Common myeloid progenitor, CD34-positive (primary cell): ENCODE measurements around the gene TMEM43.
A peak's percentile ranks its signal among the peaks of the same experiment; 100 is the strongest.

ENCODE experiments used
- CTCF ChIA-PET: fragments of 350-600 bp; sonication (Branson Sonifier 250); formaldehyde crosslinking; loops from one replicate; lab custom pipeline; 2021; ENCODE audit warnings: antibody characterized with exemption; lab: Charles Lee
- POLR2A ChIA-PET: fragments of 350-600 bp; sonication (Branson Sonifier 250); formaldehyde crosslinking; loops from one replicate; lab custom pipeline; 2021; ENCODE audit warnings: antibody characterized with exemption; lab: Charles Lee
- DNase-seq, 3 donors: peaks; one replicate each; pipeline versions ENCODE4 v3.0.0 to v3.0.0-alpha.2; 2013
- H3K27ac ChIP-seq, 2 experiments: 1 replicate in 1 of 2; 2 replicates in 1 of 2; pipeline ENCODE4 v1.7.0; 2013; ENCODE audit warnings: inconsistent platforms in 2 of 2, low read length in 2 of 2, mild to moderate bottlenecking in 2 of 2, low read depth in 1 of 2, moderate library complexity in 1 of 2; ENCODE audit not compliant: severe bottlenecking in 2 of 2, insufficient read depth in 1 of 2, poor library complexity in 1 of 2
- H3K27me3 ChIP-seq, 5 experiments: replicated peaks in 2 of 5; 1 replicate in 3 of 5; 2 replicates in 2 of 5; pipeline versions ENCODE4 v1.6.1 to v1.7.0; 2013; ENCODE audit warnings: low read length in 4 of 5, mild to moderate bottlenecking in 2 of 5, moderate library complexity in 2 of 5, inconsistent platforms in 1 of 5; ENCODE audit not compliant: insufficient read depth in 5 of 5, control insufficient read depth in 4 of 5
- H3K36me3 ChIP-seq, 4 experiments: 1 replicate in 2 of 4; 2 replicates in 2 of 4; pipeline versions ENCODE4 v1.6.1 to v1.7.0; 2013; ENCODE audit warnings: low read length in 3 of 4, control low read depth in 1 of 4, mild to moderate bottlenecking in 1 of 4; ENCODE audit not compliant: control insufficient read depth in 4 of 4, insufficient read depth in 4 of 4
- H3K4me1 ChIP-seq, 4 experiments: 1 replicate in 3 of 4; 2 replicates in 1 of 4; pipeline versions ENCODE4 v1.6.1 to v1.7.1; 2013; ENCODE audit warnings: low read length in 3 of 4, mild to moderate bottlenecking in 3 of 4, control low read depth in 1 of 4, inconsistent platforms in 1 of 4, moderate library complexity in 1 of 4; ENCODE audit not compliant: control insufficient read depth in 4 of 4, insufficient read depth in 4 of 4; ENCODE audit errors: control extremely low read depth in 1 of 4
- H3K4me3 ChIP-seq, 7 experiments: 1 replicate in 4 of 7; 2 replicates in 3 of 7; pipeline versions ENCODE4 v1.5.1 to v1.7.0; 2013; ENCODE audit warnings: mild to moderate bottlenecking in 7 of 7, low read length in 6 of 7, moderate library complexity in 6 of 7, inconsistent platforms in 2 of 7, low read depth in 2 of 7, control low read depth in 1 of 7; ENCODE audit not compliant: insufficient read depth in 4 of 7, control insufficient read depth in 1 of 7; ENCODE audit errors: extremely low read depth in 1 of 7
- H3K9me3 ChIP-seq, 5 experiments: 1 replicate in 4 of 5; 2 replicates in 1 of 5; pipeline versions ENCODE4 v1.6.1 to v1.7.1; 2013; ENCODE audit warnings: low read length in 4 of 5, mild to moderate bottlenecking in 2 of 5, inconsistent platforms in 1 of 5, low read depth in 1 of 5, moderate library complexity in 1 of 5; ENCODE audit not compliant: control insufficient read depth in 4 of 5, insufficient read depth in 2 of 5; ENCODE audit errors: control extremely low read depth in 1 of 5
- WGBS: methylation state at CpG from one replicate; pipeline ENCODE4 v1.1.5; 2013; ENCODE audit not compliant: insufficient coverage; 5-methylcytosine and 5-hydroxymethylcytosine counted together

Gene TMEM43

DNA sequence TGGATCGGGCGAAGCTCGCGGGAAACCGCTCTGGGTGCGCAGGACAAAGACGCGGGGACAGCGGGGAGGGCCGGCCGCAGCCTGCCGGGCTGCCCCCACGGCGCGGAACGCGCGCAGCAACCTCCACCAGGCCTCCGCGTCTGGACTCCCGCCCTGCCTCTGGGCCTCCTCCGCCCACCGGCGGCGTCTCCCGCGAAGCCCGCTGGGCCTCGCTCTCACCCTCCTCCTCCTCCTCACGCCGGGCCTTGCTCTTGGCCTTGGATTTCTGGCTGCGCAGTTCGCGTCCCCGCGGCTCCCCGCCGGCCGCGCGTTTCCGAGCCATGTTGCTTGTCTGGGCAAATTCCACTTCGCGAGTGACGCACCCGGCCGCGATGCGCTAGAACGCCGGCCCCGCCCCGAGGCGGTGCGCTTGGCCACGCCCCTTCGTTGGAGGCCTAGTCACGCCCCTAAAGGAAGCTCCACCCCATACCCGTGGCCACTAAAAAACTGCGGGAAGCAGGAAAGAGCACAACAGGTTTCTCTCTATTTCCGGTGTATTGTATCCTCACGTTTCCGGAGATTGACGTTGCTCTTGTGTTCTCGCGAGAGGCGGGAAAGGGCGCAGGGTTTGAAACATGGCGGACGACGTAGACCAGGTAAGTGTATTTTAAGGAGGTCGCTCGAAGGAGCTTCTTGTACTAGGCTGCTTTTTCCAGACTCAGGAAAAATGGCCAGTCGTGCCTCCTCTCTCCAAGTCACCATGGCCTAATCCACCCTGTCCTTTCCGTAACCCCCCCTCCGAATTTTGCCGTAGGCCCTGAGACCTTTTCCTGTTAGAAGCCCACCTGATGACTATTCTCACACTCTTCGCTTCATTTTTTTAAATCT is 53.6 kb downstream of the TMEM43 start, which contains the start of the genes LSM3 and XPC:
Gene LSM3 (plus strand): TSS at position 571 of the 867 bp plus-strand sequence. CDS start 44 bp downstream, at position 615.
Gene XPC (minus strand): TSS at position 355 of the 867 bp plus-strand sequence. CDS start 33 bp downstream, at position 322.
- CTCF ChIA-PET, result interaction anchor here (0.9 to 2.8 kb wide), 9 partner anchors 20 to 54 kb away, joined by 3 to 9 read pairs (median 4); partner anchors contain the start of genes CHCHD4 and TMEM43
- Histone ChIP-seq H3K36me3 (peaks cover 6 to 23% (median 15%) of the 10 kb centered on the region in 4 experiments), H3K9me3 (no peaks in the 10 kb centered on the region), H3K4me3 (peak within 1 kb of the TSS; percentile 83 to 98 (median 93)), H3K4me1 (peaks cover 16 to 39% (median 32%) of the 10 kb centered on the region in 4 experiments), H3K27ac (peak within 1 kb of the TSS; percentile 96 to 98), H3K27me3 (peaks cover 0 to 3% (median 0%) of the 10 kb centered on the region in 5 experiments)
- peak; percentile 98 to 99 (median 99) for DNase-seq
- POLR2A ChIA-PET, result interaction anchor here (0.7 to 1.6 kb wide), 6 partner anchors 13 to 283 kb away, joined by 3 to 8 read pairs (median 6); no protein-coding TSS in a partner anchor
- WGBS, result 0% methylated on average over 74 of the region's 78 CpGs

- no CpG with 5 or more reads among the region's 3 CpGs for WGBS
- ChIA-PET CTCF (interaction anchor here (1.0 to 2.8 kb wide), 6 partner anchors 19 to 54 kb away, joined by 4 to 9 read pairs (median 6); partner anchors contain the start of genes CHCHD4 and TMEM43), POLR2A (interaction anchor here (0.7 to 1.6 kb wide), 5 partner anchors 22 to 284 kb away, joined by 3 to 8 read pairs (median 6); no protein-coding TSS in a partner anchor)
- Histone ChIP-seq H3K4me1 (peaks cover 16 to 39% (median 32%) of the 10 kb centered on the region in 4 experiments), H3K36me3 (peaks cover 9 to 26% (median 17%) of the 10 kb centered on the region in 4 experiments), H3K9me3 (no peaks in the 10 kb centered on the region), H3K27me3 (peaks cover 0 to 3% (median 0%) of the 10 kb centered on the region in 5 experiments), H3K4me3 (peak overlapping the region in 6 of 7 experiments; percentile 83 to 98 (median 94)), H3K27ac (peak overlapping the region; percentile 96 to 98)
- DNase-seq, result peak in 1 of 3 donors; percentile 20
Measured at GRCh38 chr3:14179114-14179465, 54.2 kb downstream of the TMEM43 start.

DNA sequence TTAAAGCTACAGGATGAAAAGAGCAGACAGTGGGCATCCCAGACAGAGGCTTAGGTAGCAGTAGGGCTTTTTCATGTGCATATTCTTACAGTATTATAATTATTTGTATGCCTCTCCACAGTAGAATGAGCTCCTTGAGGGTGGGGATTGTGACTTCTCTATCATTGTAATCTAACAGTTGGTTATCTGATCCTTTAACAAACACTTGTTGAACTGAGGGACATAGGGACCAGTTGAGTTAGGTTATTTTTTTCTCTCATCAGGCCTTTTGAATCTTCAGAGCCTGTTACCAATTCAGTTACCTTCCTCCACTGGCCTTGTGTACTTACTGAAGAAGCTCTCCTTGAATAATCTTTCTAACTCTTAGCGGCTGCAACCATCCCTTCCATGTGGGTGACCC is 54.9 kb downstream of the TMEM43 start:
- DNase-seq, result no peak
- peak overlapping the region in 1 of 2 experiments; percentile 98 for H3K27ac ChIP-seq

GRCh38 chr3:14181253-14181652 is 56.4 kb downstream of the TMEM43 start:
- no CpG with 5 or more reads among the region's 3 CpGs for WGBS
- CTCF ChIA-PET, result interaction anchor here (1.1 to 2.8 kb wide), 2 partner anchors 17 to 22 kb away, joined by 4 to 9 read pairs; no protein-coding TSS in a partner anchor

More for the DNA sequence above, 54.9 kb downstream of the TMEM43 start:
- Histone ChIP-seq H3K4me3 (peak overlapping the region in 3 of 7 experiments; percentile 83 to 98 (median 93)), H3K4me1 (peaks cover 16 to 38% (median 31%) of the 10 kb centered on the region in 4 experiments), H3K27me3 (peaks cover 0 to 2% (median 0%) of the 10 kb centered on the region in 5 experiments), H3K9me3 (no peaks in the 10 kb centered on the region), H3K36me3 (peaks cover 9 to 28% (median 19%) of the 10 kb centered on the region in 4 experiments)
- ChIA-PET CTCF (interaction anchor here (1.2 to 2.8 kb wide), 5 partner anchors 18 to 28 kb away, joined by 3 to 9 read pairs (median 6); no protein-coding TSS in a partner anchor), POLR2A (interaction anchor here (1.3 kb wide), 1 partner anchor 37 kb away, joined by 5 read pairs; no protein-coding TSS in a partner anchor)
- no CpG with 5 or more reads among the region's 1 CpG for WGBS

GRCh38 chr3:14183015-14183577 is 58.2 kb downstream of the TMEM43 start:
- CTCF ChIA-PET, result interaction anchor here (1.2 to 1.4 kb wide), 2 partner anchors 20 to 278 kb away, joined by 3 to 4 read pairs; no protein-coding TSS in a partner anchor

More at GRCh38 chr3:14181253-14181652, 56.4 kb downstream of the TMEM43 start:
- Histone ChIP-seq H3K9me3 (no peaks in the 10 kb centered on the region), H3K4me3 (no peak overlapping the region), H3K27ac (no peak overlapping the region), H3K36me3 (peaks cover 13 to 38% (median 30%) of the 10 kb centered on the region in 4 experiments), H3K4me1 (peaks cover 13 to 23% (median 18%) of the 10 kb centered on the region in 4 experiments), H3K27me3 (no peaks in the 10 kb centered on the region)
- POLR2A ChIA-PET, result no interaction called here
- no peak for DNase-seq

DNA sequence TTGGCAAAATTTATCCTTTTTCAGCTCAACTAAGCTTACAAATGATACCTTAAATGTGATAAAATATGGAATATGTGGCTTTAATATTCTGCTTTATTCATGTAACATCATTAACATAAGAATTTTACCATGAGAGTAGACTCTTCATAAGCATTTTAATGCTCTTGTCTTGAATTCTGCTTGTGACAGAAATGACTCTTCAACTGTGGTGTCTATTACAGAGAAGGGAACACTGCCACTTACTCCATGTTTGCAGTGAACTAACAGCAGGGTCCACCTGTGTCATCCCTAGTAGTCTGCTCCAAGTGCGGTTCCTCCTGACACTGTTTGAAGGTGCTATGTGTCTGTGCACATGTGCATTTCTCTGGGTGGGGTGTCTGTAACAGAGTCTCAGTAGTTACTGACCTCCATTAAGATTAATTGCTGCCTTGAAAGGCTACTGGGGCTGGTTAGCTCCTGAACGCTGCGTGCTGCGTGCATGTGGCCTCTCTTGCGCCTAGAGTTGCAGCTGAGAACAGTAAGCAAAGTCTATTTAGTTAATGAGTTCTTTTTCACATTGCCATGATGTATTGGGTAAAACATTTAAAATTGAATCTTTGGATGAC is 62.1 kb downstream of the TMEM43 start:
- POLR2A ChIA-PET, result no interaction called here
- no peak for DNase-seq
- no peak overlapping the region for H3K4me3 ChIP-seq
- 100% methylated on average over 2 of the region's 5 CpGs for WGBS
- no peaks in the 10 kb centered on the region for H3K27me3 ChIP-seq
- CTCF ChIA-PET, result interaction anchor here (1.6 kb wide), 1 partner anchor 17 kb away, joined by 6 read pairs; no protein-coding TSS in a partner anchor
- no peaks in the 10 kb centered on the region for H3K4me1 ChIP-seq
- no peaks in the 10 kb centered on the region for H3K9me3 ChIP-seq
- H3K27ac ChIP-seq, result no peak overlapping the region
- H3K36me3 ChIP-seq, result peaks cover 19 to 53% (median 36%) of the 10 kb centered on the region in 4 experiments

More at GRCh38 chr3:14183015-14183577, 58.2 kb downstream of the TMEM43 start:
- H3K9me3 ChIP-seq, result no peaks in the 10 kb centered on the region
- WGBS, result 82% methylated on average over 1 of the region's 2 CpGs
- H3K27me3 ChIP-seq, result no peaks in the 10 kb centered on the region
- peak overlapping the region in 1 of 2 experiments; percentile 12 for H3K27ac ChIP-seq
- H3K4me1 ChIP-seq, result peaks cover 8 to 9% (median 9%) of the 10 kb centered on the region in 4 experiments
- H3K4me3 ChIP-seq, result no peak overlapping the region
- H3K36me3 ChIP-seq, result peaks cover 17 to 56% (median 40%) of the 10 kb centered on the region in 4 experiments
- no peak for DNase-seq
- POLR2A ChIA-PET, result interaction anchor here (0.5 kb wide), 1 partner anchor 38 kb away, joined by 5 read pairs; no protein-coding TSS in a partner anchor
